Posterior vena cava (tissue), 2 donors: Measurements from ENCODE around the gene ARL4C. TPM values are rescaled to one million over a fixed set of nuclear protein-coding genes. Genes with fewer than 3 reads are reported as not detected.

Experiments
- DNase-seq: peaks from one replicate; pipeline ENCODE4 v3.0.0-alpha.2; 2020; ENCODE audit warnings: low spot score
- intact Hi-C, 2 donors: fragments of 100-400 bp; cut with DNase I; formaldehyde crosslinking; loops; one replicate each; pipeline versions ENCODE4 v1.14.1 to v1.14.2; 2022 to 2023
- total RNA-seq, 2 donors: library from RNA; stranded (reverse); fragmentation: NEBNext Ultra II Directional; extraction: Animal tissue kit (Norgen Biotek cat#: 25700); gene quantifications; one replicate each; pipeline ENCODE4 v1.2.1, GENCODE V29; 2021
- donor health status: DM: yes; HTN: yes; CAD: no.
- donor health status: DM: yes; HTN: yes; CAD: no.

ARL4C gene
- total RNA-seq, 2 donors from 2014 or later = 12.5 to 13.0 TPM

GRCh38 chr2:234502919-234503285 is 6.0 kb upstream of the ARL4C start:
- intact Hi-C loops = no loop called here
- DNase-seq = no peak

- DNase-seq = no peak
- intact Hi-C loops = no loop called here
Observed at GRCh38 chr2:234502285-234502918, 5.5 kb upstream of the ARL4C start.

- intact Hi-C loops = no loop called here
- peak; percentile 87 for DNase-seq
Observed at GRCh38 chr2:234500394-234501006, 3.6 kb upstream of the ARL4C start.

- intact Hi-C loops = loop anchor here in 1 of 2 donors (10.0 kb wide), 1 partner anchor 53 kb away; no protein-coding TSS in a partner anchor
Observed at GRCh38 chr2:234497594-234498235, 834 bp upstream of the ARL4C start.

GRCh38 chr2:234496055-234496834 is 636 bp downstream of the ARL4C start:
- intact Hi-C loops = loop anchor here in 1 of 2 donors (10.0 kb wide), 1 partner anchor 51 kb away; no protein-coding TSS in a partner anchor
- DNase-seq = no peak

More at GRCh38 chr2:234497594-234498235, 834 bp upstream of the ARL4C start:
- no peak for DNase-seq

DNA sequence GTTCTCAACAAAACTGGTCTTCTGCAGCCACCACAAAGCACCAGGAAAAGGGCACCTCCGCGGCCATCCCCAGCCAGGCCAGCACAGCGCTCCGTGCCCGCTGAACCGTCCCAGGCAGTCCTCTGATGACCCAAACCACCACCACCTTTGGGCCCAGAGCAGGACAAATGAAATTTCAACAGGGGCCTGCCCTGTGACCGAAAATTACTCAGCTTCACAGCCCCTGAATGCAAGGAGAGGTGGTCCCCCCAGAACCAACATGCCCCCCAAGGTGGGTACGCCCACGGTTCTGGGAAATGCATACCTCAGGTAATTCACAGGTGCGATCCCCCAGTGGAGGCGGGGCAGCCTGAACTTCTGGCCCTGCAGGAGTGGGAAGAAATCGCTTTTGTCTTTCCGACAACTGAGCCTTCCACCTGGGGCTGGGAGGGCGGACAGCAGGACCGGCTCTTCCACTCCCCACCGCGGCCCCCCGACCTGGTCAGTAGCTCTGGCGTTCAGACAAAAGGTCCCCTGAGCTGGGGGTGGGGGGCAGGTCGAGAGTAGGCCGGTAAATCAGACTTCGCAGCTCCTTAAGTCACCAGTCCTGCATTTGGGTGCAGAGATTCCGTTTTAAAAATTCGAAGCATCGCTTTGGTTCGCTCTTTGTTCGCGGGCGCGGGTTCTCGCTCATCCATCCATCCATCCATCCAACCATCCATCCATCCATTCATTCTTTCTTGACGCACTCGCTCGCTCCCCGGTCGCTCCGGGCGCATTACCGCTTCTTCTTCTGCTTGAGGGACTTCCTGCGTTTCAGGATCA is 1.4 kb downstream of the ARL4C start:
- intact Hi-C loops = loop anchor here in 1 of 2 donors (10.0 kb wide), 1 partner anchor 51 kb away; no protein-coding TSS in a partner anchor
- DNase-seq = no peak

GRCh38 chr2:234494361-234495250 is 2.3 kb downstream of the ARL4C start:
- intact Hi-C loops = loop anchor here in 1 of 2 donors (10.0 kb wide), 1 partner anchor 50 kb away; no protein-coding TSS in a partner anchor
- DNase-seq = no peak

DNA sequence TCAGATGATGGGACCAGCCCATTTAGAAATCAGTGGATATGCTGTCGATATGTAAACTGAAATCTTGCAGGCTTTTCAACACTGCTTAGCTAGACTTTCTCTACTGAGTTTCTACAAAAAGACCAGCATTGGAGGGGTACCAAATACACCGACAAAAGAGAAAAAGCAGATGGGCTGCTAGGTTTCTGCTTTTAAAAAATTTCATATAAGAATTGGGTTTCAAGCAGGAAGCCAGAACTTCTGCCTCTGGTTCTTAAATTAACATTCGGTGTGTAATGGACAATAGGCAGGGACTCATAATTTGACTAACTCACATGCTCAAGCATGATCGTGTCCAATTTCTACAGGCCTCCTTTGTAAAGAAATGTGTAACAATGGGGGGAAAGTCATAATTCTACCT is 3.1 kb downstream of the ARL4C start:
- DNase-seq = no peak
- intact Hi-C loops = loop anchor here in 1 of 2 donors (10.0 kb wide), 1 partner anchor 49 kb away; no protein-coding TSS in a partner anchor

DNA sequence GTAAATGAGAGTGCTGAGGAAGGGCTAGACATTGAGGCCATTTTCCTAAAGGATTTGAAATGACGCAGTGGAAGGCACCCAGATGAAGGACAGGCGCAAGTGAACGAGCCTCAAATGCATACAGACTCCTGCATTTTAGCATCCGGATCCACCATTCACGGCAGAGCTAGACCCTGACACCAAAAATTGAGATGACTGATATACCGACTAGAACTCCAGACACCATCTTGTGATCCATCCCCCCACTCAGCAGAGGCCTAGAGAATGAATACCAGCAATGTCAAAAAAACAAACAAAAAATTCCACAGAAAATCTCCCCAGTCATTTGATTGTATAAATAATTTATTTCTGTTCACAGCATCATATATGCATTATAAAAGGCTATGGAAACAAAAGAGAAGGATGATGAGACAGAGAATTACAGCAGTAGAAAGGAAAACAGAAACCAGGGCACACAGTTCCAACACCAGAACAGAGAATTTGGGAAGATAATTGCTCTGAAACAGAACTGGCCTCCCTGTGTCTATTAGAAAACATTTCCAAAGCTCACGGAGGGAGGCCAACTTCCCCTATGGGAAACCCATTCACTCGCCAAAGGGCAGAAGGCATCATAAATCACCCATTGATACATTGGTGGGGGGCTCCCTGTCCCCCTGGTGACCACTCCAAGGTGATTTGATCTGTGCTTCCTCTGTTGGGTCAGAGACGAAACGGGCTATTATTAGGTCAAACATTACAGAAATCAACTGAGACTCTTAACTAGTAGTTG is 4.0 kb downstream of the ARL4C start:
- intact Hi-C loops = loop anchor here in 1 of 2 donors (10.0 kb wide), 1 partner anchor 48 kb away; no protein-coding TSS in a partner anchor
- DNase-seq = no peak

DNA sequence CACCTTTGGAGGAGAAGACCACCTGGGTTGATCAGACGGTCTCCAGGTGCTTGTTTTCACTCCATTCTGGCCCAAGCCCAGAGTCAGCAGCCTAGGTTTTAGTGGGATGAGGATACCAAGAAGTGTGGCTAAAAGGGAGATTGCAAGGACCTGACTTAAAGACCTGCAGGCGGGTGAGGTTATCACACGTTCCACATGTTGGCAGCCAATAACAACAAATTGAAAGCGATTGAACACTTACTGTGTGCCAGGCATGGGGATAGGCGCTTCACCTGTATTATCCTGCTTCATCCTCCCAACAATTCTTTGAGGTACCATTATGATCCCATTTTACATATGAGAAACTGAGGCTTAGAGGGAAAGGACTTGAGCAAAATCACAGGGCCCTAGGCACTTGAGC is 5.0 kb downstream of the ARL4C start:
- intact Hi-C loops = loop anchor here in 1 of 2 donors (10.0 kb wide), 1 partner anchor 47 kb away; no protein-coding TSS in a partner anchor
- DNase-seq = no peak

- intact Hi-C loops = loop anchor here in 1 of 2 donors (10.0 kb wide), 1 partner anchor 46 kb away; no protein-coding TSS in a partner anchor
- DNase-seq = no peak
Observed at GRCh38 chr2:234491281-234491680, 5.6 kb downstream of the ARL4C start.

DNA sequence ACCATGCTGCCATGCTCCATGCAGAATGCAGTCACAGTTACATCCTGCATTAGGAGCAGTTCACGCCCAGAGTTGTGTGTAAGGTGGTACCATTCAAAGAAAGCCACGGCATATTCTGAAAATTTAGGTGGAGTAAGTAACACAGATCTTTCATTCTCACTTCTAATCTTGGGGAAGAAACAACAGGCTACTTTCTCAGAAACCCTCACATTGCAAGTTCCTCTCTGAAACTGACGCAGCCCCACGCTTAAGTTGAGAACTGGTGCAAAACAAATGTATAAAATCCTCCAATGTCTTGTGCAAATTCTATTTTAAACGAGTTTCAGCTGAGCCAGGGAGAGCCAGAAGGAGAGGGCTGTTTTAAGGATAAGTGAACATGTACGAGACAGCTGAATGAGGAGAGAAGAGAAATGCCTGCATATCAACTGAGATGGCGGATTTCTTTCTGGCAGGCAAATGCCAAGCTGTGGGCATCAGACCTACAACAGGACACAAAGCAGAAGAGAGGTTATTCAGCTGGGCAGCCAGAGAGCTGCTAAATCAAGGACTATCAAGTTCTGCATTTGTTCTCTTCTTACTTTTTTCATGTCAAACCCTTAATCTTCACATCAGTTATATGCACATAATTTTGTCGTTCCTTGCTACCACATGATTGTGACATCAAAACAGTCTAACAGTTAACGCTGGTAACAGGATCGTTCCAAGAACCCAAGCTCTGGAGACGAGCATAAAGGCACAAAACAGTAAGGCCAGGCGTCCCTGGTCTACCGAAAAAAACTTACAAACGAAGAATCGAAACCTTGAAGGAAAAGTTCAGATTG is 6.4 kb downstream of the ARL4C start:
- DNase-seq = no peak
- intact Hi-C loops = loop anchor here in 1 of 2 donors (10.0 kb wide), 1 partner anchor 46 kb away; no protein-coding TSS in a partner anchor

- intact Hi-C loops = no loop called here
Observed at GRCh38 chr2:234488913-234489451, 7.9 kb downstream of the ARL4C start.

GRCh38 chr2:234488486-234488885 is 8.4 kb downstream of the ARL4C start:
- no peak for DNase-seq
- intact Hi-C loops = no loop called here

More at GRCh38 chr2:234488913-234489451, 7.9 kb downstream of the ARL4C start:
- peak; percentile 54 for DNase-seq

- DNase-seq = no peak
- intact Hi-C loops = loop anchor here in 1 of 2 donors (2.0 kb wide), 2 partner anchors 27 to 71 kb away; no protein-coding TSS in a partner anchor
Observed at GRCh38 chr2:234487356-234487755, 9.5 kb downstream of the ARL4C start.
